GM18861 (cell line): Measurements from ENCODE around the gene SVOPL.

Experiments used
- ATAC-seq: cut with Tn5 transposase; IDR thresholded peaks from one replicate; pipeline ENCODE4 v1.9.1; 2021; ENCODE audit not compliant: unreplicated experiment

Gene SVOPL

GRCh38 chr7:138565451-138566114, 135.6 kb downstream of the SVOPL start:
- no peak for ATAC-seq

- ATAC-seq = no peak
Observed at GRCh38 chr7:138565071-138565450, 136.1 kb downstream of the SVOPL start.

GRCh38 chr7:138564365-138564764, 136.8 kb downstream of the SVOPL start:
- ATAC-seq = no peak

GRCh38 chr7:138563808-138564207, 137.4 kb downstream of the SVOPL start:
- ATAC-seq = no peak

GRCh38 chr7:138559448-138559847, 141.7 kb downstream of the SVOPL start:
- ATAC-seq = no peak

GRCh38 chr7:138556771-138557484, 144.2 kb downstream of the SVOPL start:
- ATAC-seq = no peak

GRCh38 chr7:138555684-138556083, 145.5 kb downstream of the SVOPL start:
- no peak for ATAC-seq

- ATAC-seq = no peak
Observed at GRCh38 chr7:138554674-138555073, 146.5 kb downstream of the SVOPL start.

- ATAC-seq = no peak
Observed at GRCh38 chr7:138553805-138554204, 147.4 kb downstream of the SVOPL start.

GRCh38 chr7:138551102-138551501, 150.1 kb downstream of the SVOPL start:
- ATAC-seq = no peak

GRCh38 chr7:138550337-138550736, 150.8 kb downstream of the SVOPL start:
- ATAC-seq = no peak

- ATAC-seq = no peak
Observed at GRCh38 chr7:138549082-138549481, 152.1 kb downstream of the SVOPL start.

GRCh38 chr7:138546829-138547228, 154.3 kb downstream of the SVOPL start:
- no peak for ATAC-seq

GRCh38 chr7:138546064-138546619, 155.0 kb downstream of the SVOPL start:
- no peak for ATAC-seq

- no peak for ATAC-seq
Observed at GRCh38 chr7:138545123-138545522, 156.0 kb downstream of the SVOPL start.
